K562 (cell line): ENCODE results near the gene CEP72. TPM values are rescaled to one million over a fixed set of nuclear protein-coding genes. Genes with fewer than 3 reads are reported as not detected.
A peak's percentile ranks its signal among the peaks of the same experiment; 100 is the strongest.

ENCODE experiments used
- CHD1 ChIP-seq: fragments of 200-600 bp; sonication (generic); IDR thresholded peaks from one replicate; pipeline ENCODE4 v1.6.1; 2012; ENCODE audit warnings: mild to moderate bottlenecking, moderate library complexity, low read length, inconsistent platforms
- EWSR1 ChIP-seq: fragments of 450-650 bp; IDR thresholded peaks from 2 replicates; pipeline ENCODE4 v1.6.1; 2018; ENCODE audit warnings: borderline replicate concordance, mild to moderate bottlenecking, low read depth, moderate library complexity; ENCODE audit not compliant: partially characterized antibody
- HMGN3 ChIP-seq: IDR thresholded peaks from 2 replicates; pipeline ENCODE4 v1.6.1; 2011; ENCODE audit warnings: borderline replicate concordance, low read depth, mild to moderate bottlenecking, mixed read lengths, low read length; ENCODE audit not compliant: insufficient read length; ENCODE audit errors: extremely low read depth
- MCM3 ChIP-seq: fragments of 450-650 bp; IDR thresholded peaks from 2 replicates; pipeline ENCODE4 v1.6.1; 2016
- MEF2A ChIP-seq: IDR thresholded peaks from 2 replicates; pipeline ENCODE4 v1.6.1; 2011; ENCODE audit warnings: low read depth, mild to moderate bottlenecking, low read length, moderate library complexity; ENCODE audit not compliant: control insufficient read depth
- PHB ChIP-seq: fragments of 250-450 bp; sonication (Bioruptor Pico); IDR thresholded peaks from 2 replicates; pipeline ENCODE4 v1.5.0; 2021
- PML ChIP-seq: IDR thresholded peaks from 2 replicates; pipeline ENCODE4 v1.6.1; 2012; ENCODE audit warnings: low read length, inconsistent platforms
- RAD21 ChIP-seq, 2 experiments: fragments of 250-450 bp in 1 of 2; fragments of 450-650 bp in 1 of 2; sonication (Bioruptor Pico) in 1 of 2; formaldehyde crosslinking in 1 of 2; IDR thresholded peaks in 1 of 2; conservative IDR thresholded peaks in 1 of 2; 2 replicates each; pipeline versions ENCODE4 v1.4.0 to v1.8.0; 2020 to 2022; ENCODE audit warnings: mild to moderate bottlenecking in 2 of 2, moderate library complexity in 1 of 2
- SIN3A ChIP-seq, 2 experiments: fragments of 150-350 bp in 1 of 2; IDR thresholded peaks; 2 replicates each; pipeline ENCODE4 v1.6.1; 2011 to 2016; ENCODE audit warnings: borderline replicate concordance in 2 of 2, low read depth in 2 of 2, low read length in 2 of 2, mild to moderate bottlenecking in 2 of 2, moderate library complexity in 2 of 2; ENCODE audit not compliant: control insufficient read depth in 1 of 2
- SMARCA4 ChIP-seq: fragments of 450-650 bp; IDR thresholded peaks from 2 replicates; pipeline ENCODE4 v1.6.1; 2016
- ZKSCAN8 ChIP-seq: fragments of 200-800 bp; sonication (Bioruptor generic); IDR thresholded peaks from 2 replicates; pipeline ENCODE4 v1.6.1; 2016; ENCODE audit warnings: missing genetic modification characterization, missing compliant biosample characterization
- ZNF133 ChIP-seq: fragments of 250-450 bp; sonication (Bioruptor Pico); IDR thresholded peaks from 2 replicates; pipeline ENCODE4 v1.4.0; 2020; ENCODE audit warnings: mild to moderate bottlenecking
- ZNF263 ChIP-seq: sonication (generic); formaldehyde crosslinking; IDR thresholded peaks from 2 replicates; pipeline ENCODE4 v1.8.0; 2022; ENCODE audit warnings: mild to moderate bottlenecking, missing genetic modification reagents, borderline replicate concordance
- ZNF445 ChIP-seq: fragments of 250-450 bp; sonication (Bioruptor Pico); IDR thresholded peaks from 2 replicates; pipeline ENCODE4 v1.4.0; 2020; ENCODE audit warnings: low read depth, mild to moderate bottlenecking, moderate library complexity
- polyA plus RNA-seq, 8 experiments: library from polyadenylated mRNA; depleted of rRNA in 4 of 8; stranded (reverse) in 5 of 8; unstranded in 3 of 8; fragments of >200 nt; fragmentation: Nextera tagmentation in 2 of 8; fragmentation: Illumina TruSeq in 1 of 8; extraction: Ambion mirVana in 2 of 8; extraction: Trizol in 1 of 8; gene quantifications; 2 replicates each; pipeline versions ENCODE4 v1.2.1 to v1.2.3, GENCODE V29; 2011 to 2014; ENCODE audit warnings: inconsistent platforms in 1 of 8, missing spikeins in 1 of 8
- total RNA-seq, 7 experiments: library from RNA; depleted of rRNA in 6 of 7; stranded (reverse); fragments of >200 nt in 6 of 7; fragmentation: Illumina TruSeq in 2 of 7; extraction: Trizol in 2 of 7; gene quantifications; 2 replicates each; pipeline versions ENCODE4 v1.2.1 to v1.2.3, GENCODE V29; 2011 to 2021; ENCODE audit warnings: low replicate concordance in 1 of 7
- TF ChIP-seq, protein P1 (sequence below), 3 experiments: IDR thresholded peaks in 2 of 3; conservative IDR thresholded peaks in 1 of 3; 2 replicates each; pipeline ENCODE4 v1.5.1; 2011 to 2012; ENCODE audit warnings: low read length in 3 of 3, mild to moderate bottlenecking in 3 of 3, control low read depth in 2 of 3, improper control_type of control experiment in 1 of 3, inconsistent platforms in 1 of 3, low read depth in 1 of 3, mixed read lengths in 1 of 3, moderate library complexity in 1 of 3; ENCODE audit not compliant: insufficient read depth in 2 of 3
- TF ChIP-seq, protein P2 (sequence below): fragments of 250-450 bp; sonication (Bioruptor Pico); IDR thresholded peaks from 2 replicates; pipeline ENCODE4 v1.5.0; 2021
- TF ChIP-seq, protein P3 (sequence below): fragments of 250-450 bp; sonication (Bioruptor Pico); IDR thresholded peaks from 2 replicates; pipeline ENCODE4 v1.8.0; 2022; ENCODE audit warnings: moderate library complexity, mild to moderate bottlenecking, inconsistent platforms
- TF ChIP-seq, protein P4 (sequence below): fragments of 250-450 bp; sonication (Bioruptor Pico); IDR thresholded peaks from 2 replicates; pipeline ENCODE4 v1.5.1; 2021; ENCODE audit warnings: mild to moderate bottlenecking
- TF ChIP-seq, protein P5 (sequence below): sonication (generic); formaldehyde crosslinking; IDR thresholded peaks from 2 replicates; pipeline ENCODE4 v1.9.0; 2022; ENCODE audit warnings: mild to moderate bottlenecking, missing genetic modification reagents

The CEP72 gene
- total and polyA plus RNA-seq, 9 of the 15 experiments (the other 6 are each of a cell fraction or from before 2014, with no cell fraction given), result 0.89 to 38.1 (median 14.2) TPM

DNA sequence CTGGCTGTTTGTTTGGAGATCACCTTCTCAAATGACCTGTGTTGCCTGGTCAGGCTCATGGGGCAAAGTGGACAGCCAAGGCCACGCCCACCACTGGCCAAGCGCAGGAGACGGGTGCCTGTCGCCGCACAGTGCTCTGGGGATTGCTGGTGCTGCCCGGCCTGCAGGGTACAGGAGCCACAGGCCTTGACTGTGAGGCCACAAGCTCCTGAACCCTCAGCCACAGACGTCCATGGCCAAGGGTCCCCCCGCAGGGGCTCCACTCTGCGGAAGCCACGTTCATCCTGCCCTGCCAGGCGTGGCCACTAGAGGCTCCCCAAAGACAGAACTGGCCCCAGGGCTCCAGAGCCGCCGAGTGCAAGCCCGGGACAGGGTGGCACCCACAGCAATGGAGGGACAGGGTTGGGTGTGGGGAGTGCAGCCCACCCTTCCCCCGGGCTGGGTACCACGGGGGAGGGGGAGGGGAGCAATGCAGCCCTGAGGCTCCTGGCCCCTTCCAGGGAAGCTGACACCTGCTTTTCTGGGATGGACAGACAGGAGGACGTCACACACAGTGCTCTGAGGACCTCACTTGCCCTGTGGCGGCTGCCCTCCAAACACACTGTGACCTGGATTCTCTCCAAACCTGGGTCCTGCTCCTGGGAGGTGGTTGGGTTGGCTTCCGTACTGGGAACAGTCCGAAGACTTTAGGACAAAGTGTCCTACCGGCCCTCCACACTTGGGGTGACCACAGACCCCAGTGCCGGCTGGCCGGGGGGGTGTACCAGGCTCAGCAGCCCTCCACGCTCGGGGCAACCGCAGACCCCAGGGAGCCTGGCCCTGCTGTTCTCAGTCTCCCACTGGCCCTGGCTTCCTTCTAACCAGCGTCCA is 59.6 kb downstream of the CEP72 start (continued):
- TF ChIP-seq ZKSCAN8 (CRISPR knock-in tag) (no peak), MCM3 (no peak), SMARCA4 (no peak), PHB (no peak), ZNF445 (no peak), ZNF133 (no peak), EWSR1 (no peak), MEF2A (no peak), HMGN3 (peak; percentile 79), SIN3A (IDR thresholded peaks at IDR 0.05; ENCODE audit: borderline replicate concordance in 2 of 2, control insufficient read depth in 1 of 2, low read depth in 2 of 2, low read length in 2 of 2) (no peak), CHD1 (no peak), RAD21 (CRISPR knock-in tag; conservative IDR thresholded peaks at IDR 0.05 in 1 of 2, IDR thresholded peaks at IDR 0.05 in 1 of 2) (peak; percentile 85 to 91), PML (no peak), ZNF263 (CRISPR knock-in tag) (peak; percentile 40; the same call in 1 of the 2 replicates)
- TF ChIP-seq, protein P1, sequence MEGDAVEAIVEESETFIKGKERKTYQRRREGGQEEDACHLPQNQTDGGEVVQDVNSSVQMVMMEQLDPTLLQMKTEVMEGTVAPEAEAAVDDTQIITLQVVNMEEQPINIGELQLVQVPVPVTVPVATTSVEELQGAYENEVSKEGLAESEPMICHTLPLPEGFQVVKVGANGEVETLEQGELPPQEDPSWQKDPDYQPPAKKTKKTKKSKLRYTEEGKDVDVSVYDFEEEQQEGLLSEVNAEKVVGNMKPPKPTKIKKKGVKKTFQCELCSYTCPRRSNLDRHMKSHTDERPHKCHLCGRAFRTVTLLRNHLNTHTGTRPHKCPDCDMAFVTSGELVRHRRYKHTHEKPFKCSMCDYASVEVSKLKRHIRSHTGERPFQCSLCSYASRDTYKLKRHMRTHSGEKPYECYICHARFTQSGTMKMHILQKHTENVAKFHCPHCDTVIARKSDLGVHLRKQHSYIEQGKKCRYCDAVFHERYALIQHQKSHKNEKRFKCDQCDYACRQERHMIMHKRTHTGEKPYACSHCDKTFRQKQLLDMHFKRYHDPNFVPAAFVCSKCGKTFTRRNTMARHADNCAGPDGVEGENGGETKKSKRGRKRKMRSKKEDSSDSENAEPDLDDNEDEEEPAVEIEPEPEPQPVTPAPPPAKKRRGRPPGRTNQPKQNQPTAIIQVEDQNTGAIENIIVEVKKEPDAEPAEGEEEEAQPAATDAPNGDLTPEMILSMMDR (IDR thresholded peaks at IDR 0.05 in 2 of 3, conservative IDR thresholded peaks at IDR 0.05 in 1 of 3; ENCODE audit: insufficient read depth in 2 of 3, low read depth in 1 of 3, low read length in 3 of 3), result peak; percentile 91 to 96 (median 93)
- TF ChIP-seq, protein P2, sequence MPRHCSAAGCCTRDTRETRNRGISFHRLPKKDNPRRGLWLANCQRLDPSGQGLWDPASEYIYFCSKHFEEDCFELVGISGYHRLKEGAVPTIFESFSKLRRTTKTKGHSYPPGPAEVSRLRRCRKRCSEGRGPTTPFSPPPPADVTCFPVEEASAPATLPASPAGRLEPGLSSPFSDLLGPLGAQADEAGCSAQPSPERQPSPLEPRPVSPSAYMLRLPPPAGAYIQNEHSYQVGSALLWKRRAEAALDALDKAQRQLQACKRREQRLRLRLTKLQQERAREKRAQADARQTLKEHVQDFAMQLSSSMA (CRISPR knock-in tag), result no peak
- TF ChIP-seq, protein P3, sequence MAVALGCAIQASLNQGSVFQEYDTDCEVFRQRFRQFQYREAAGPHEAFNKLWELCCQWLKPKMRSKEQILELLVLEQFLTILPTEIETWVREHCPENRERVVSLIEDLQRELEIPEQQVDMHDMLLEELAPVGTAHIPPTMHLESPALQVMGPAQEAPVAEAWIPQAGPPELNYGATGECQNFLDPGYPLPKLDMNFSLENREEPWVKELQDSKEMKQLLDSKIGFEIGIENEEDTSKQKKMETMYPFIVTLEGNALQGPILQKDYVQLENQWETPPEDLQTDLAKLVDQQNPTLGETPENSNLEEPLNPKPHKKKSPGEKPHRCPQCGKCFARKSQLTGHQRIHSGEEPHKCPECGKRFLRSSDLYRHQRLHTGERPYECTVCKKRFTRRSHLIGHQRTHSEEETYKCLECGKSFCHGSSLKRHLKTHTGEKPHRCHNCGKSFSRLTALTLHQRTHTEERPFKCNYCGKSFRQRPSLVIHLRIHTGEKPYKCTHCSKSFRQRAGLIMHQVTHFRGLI (CRISPR knock-in tag), result no peak
- TF ChIP-seq, protein P4, sequence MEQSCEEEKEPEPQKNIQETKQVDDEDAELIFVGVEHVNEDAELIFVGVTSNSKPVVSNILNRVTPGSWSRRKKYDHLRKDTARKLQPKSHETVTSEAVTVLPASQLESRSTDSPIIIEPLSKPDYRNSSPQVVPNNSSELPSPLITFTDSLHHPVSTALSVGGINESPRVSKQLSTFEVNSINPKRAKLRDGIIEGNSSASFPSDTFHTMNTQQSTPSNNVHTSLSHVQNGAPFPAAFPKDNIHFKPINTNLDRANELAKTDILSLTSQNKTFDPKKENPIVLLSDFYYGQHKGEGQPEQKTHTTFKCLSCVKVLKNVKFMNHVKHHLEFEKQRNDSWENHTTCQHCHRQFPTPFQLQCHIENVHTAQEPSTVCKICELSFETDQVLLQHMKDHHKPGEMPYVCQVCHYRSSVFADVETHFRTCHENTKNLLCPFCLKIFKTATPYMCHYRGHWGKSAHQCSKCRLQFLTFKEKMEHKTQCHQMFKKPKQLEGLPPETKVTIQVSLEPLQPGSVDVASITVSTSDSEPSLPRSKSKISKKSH (CRISPR knock-in tag), result no peak
- TF ChIP-seq, protein P5, sequence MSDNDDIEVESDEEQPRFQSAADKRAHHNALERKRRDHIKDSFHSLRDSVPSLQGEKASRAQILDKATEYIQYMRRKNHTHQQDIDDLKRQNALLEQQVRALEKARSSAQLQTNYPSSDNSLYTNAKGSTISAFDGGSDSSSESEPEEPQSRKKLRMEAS (CRISPR knock-in tag), result no peak
